Peyer's patch (tissue), 4 donors: Measurements from ENCODE around the gene SSNA1.

Experiments
- CTCF ChIP-seq, 6 experiments: fragments of 450-650 bp in 4 of 6; fragments of 200-600 bp in 2 of 6; sonication (generic) in 1 of 6; IDR thresholded peaks; one replicate each; pipeline ENCODE4 v1.5.1; 2017 to 2019; ENCODE audit warnings: antibody characterized with exemption in 6 of 6, mild to moderate bottlenecking in 3 of 6, moderate library complexity in 1 of 6
- POLR2A ChIP-seq, 2 donors: fragments of 450-650 bp; IDR thresholded peaks; one replicate each; pipeline ENCODE4 v1.5.1; 2017; ENCODE audit warnings: antibody characterized with exemption in 2 of 2, mild to moderate bottlenecking in 2 of 2, moderate library complexity in 2 of 2

DNA sequence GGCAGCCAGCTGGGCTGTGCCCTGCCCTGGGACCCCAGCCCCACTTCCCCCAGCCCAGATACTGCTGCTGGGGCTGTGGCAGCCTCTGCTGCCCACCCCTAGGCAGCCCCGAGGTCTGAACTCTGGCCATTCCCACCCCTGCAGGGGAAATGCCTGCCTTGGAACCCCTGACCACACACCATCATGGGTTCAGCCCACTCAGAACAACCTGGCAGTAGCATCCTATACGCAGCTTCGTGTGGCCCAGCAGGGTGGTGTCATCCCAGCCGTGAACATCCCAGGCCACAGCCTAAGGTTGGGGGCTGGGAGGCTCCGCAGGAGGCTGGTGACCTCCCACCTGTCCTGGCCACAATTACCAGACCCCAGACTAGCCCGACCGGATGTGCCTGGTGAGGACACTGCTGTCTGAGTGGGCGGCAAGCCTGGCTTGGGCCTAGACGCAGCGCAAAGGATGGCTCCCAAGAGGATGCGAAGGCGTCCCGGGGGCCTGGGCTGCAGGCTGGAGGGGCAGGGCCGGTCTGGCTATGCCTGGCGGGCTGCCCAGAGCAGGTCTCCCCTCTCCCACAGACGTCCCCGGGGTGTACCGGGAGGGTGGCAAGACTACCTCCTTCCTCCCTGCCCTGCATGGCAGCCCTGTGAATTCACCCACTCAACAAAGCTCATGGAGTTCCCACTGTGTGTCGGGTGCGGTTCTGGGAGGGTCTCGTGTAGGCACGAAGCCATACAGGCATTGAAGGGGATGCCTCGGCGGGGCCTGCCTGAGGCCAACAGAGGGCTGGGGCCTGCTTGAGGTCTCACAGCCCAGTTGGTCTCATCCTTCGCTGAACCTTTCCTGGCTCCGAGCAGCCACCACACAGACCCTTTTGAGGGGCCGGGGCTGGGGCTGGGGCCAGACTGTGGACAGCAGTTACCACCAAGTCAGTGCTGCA, 40.8 kb downstream of the SSNA1 start:
- TF ChIP-seq CTCF (IDR thresholded peaks at IDR 0.05): no peak
- no peak for TF ChIP-seq POLR2A (IDR thresholded peaks at IDR 0.05)
